Neural crest cell (in vitro differentiated cells): Measurements from ENCODE around the gene UGP2. TPM values are rescaled to one million over a fixed set of nuclear protein-coding genes. Genes with fewer than 3 reads are reported as not detected.

Source experiments
- DNase-seq: peaks from one replicate; pipeline ENCODE4 v3.0.0; 2021; ENCODE audit warnings: low read depth, mixed read lengths, low spot score
- H3K27ac Mint-ChIP-seq: one replicate; pipeline ENCODE4 v1.8.0; 2021; ENCODE audit warnings: mild to moderate bottlenecking, mixed read lengths; ENCODE audit not compliant: unreplicated experiment
- H3K27me3 Mint-ChIP-seq: 2 replicates; pipeline ENCODE4 v1.8.0; 2021; ENCODE audit warnings: low read depth, mild to moderate bottlenecking, mixed read lengths
- H3K36me3 Mint-ChIP-seq: 2 replicates; pipeline ENCODE4 v1.8.0; 2021; ENCODE audit warnings: low read depth, mild to moderate bottlenecking, mixed read lengths
- H3K4me1 Mint-ChIP-seq: 2 replicates; pipeline ENCODE4 v1.8.0; 2021; ENCODE audit warnings: mixed read lengths
- H3K4me3 Mint-ChIP-seq: one replicate; pipeline ENCODE4 v1.8.0; 2021; ENCODE audit warnings: mild to moderate bottlenecking, mixed read lengths
- H3K9me3 Mint-ChIP-seq: 2 replicates; pipeline ENCODE4 v1.8.0; 2021; ENCODE audit warnings: mixed read lengths
- CTCF ChIP-seq: fragments of 200-600 bp; sonication (generic); conservative IDR thresholded peaks from 2 replicates; pipeline ENCODE4 v1.5.0; 2021; ENCODE audit warnings: antibody characterized with exemption, mild to moderate bottlenecking
- total RNA-seq: library from RNA; stranded (reverse); gene quantifications from 2 replicates; pipeline ENCODE4 v1.2.1, GENCODE V29; 2021

UGP2 gene
- total RNA-seq, 1 donor from 2014 or later: 56.9 TPM

DNA sequence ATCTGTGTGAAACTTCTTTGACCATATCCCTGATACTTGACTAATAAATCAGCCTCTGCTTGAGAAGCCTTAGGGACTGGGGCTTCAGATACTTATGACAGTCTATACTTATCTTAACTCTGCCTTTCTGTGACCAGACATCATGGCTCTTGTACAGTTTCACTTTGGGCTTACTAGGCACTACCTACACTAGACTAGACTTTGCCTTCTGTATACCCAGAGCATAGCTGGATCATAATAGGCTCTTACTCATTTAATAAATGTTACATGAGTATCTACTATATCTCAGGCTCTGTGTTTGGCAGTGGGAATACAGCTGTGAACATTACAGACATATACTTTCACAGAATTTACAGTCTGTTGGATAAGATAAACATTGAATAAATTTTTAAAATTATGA, 9.0 kb downstream of the UGP2 start:
- TF ChIP-seq CTCF: no peak
- no peaks in the 10 kb centered on the region for H3K27me3 Mint-ChIP-seq
- no peak overlapping the region for H3K27ac Mint-ChIP-seq
- H3K4me3 Mint-ChIP-seq: no peak overlapping the region
- no peaks in the 10 kb centered on the region for H3K9me3 Mint-ChIP-seq
- no peaks in the 10 kb centered on the region for H3K36me3 Mint-ChIP-seq
- peaks cover 25% of the 10 kb centered on the region for H3K4me1 Mint-ChIP-seq
- no peak for DNase-seq

DNA sequence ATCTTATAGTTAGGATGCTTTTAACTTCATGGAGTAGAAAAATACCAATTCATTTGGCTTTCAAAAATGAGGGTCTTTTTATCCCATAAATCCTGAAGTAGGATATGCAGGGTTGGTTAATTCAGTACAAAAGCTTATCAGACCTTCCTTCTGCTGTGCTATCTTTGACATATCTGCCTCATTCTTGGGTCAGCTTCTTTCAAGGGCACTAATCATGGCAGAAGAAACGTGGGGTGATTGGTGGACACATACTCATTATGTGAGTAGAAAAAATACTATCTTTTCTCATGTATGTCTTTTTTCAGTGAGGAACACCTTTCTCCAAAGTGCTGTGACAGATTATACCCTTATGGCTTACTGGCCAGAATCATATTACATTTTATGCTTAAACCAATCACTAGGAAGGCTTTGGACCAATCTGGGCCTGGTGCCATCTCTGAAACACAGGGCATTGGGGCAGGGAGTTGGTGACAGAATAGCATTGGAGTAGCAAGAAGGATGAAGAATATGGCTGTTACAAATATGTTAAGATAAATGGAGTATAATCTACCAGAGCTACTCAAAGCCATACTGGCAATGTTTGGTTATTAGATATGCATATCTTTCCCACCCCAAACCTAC, 10.1 kb downstream of the UGP2 start:
- Mint-ChIP-seq H3K4me3 (no peak overlapping the region), H3K36me3 (no peaks in the 10 kb centered on the region), H3K27ac (no peak overlapping the region), H3K9me3 (no peaks in the 10 kb centered on the region), H3K4me1 (peaks cover 25% of the 10 kb centered on the region), H3K27me3 (no peaks in the 10 kb centered on the region)
- no peak for TF ChIP-seq CTCF
- DNase-seq: no peak

DNA sequence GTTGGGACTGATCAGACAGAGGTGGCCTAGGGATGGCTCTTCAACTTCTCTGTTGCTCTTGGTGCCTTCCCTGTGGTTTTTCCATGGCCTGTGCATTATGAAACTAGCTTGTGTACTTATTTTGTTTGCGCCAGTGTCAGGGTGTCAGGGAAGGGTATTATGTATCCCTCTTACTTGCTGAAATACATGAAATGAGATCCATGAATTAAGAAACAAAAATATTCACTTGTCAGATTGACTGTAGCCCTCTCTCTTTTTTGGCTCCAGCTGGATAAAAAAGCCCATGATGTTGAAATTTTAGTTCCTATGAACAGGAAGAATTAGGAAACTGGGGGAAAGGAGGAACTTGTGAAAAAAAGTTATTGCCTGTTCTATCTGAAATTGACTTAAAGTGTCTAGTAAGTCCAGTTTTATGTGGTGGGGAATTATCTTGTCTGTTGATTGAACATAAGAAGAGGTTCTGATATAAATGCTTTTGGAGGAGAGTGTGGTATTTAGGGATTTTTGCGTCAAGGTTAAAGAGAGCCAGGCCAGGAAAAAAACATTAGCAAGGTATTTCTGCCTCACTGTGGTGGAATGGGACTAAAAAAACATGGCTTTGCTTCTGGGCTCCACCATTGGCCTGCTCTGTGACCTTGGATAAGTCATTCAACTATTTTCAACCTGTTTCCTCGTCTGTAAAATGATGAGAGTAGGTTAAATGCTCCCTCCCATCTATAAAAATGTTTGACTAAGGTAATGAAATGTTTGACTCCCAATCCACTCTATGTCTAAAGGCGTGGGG, 12.0 kb downstream of the UGP2 start:
- no peak overlapping the region for H3K4me3 Mint-ChIP-seq
- peaks cover 7% of the 10 kb centered on the region for H3K36me3 Mint-ChIP-seq
- H3K27me3 Mint-ChIP-seq: no peaks in the 10 kb centered on the region
- TF ChIP-seq CTCF: no peak
- peaks cover 21% of the 10 kb centered on the region for H3K4me1 Mint-ChIP-seq
- H3K27ac Mint-ChIP-seq: peak overlapping the region; percentile 87
- H3K9me3 Mint-ChIP-seq: no peaks in the 10 kb centered on the region
- DNase-seq: no peak

GRCh38 chr2:63855418-63856302, 14.0 kb downstream of the UGP2 start:
- peaks cover 13% of the 10 kb centered on the region for H3K36me3 Mint-ChIP-seq

More at GRCh38 chr2:63855418-63856302, 14.0 kb downstream of the UGP2 start:
- Mint-ChIP-seq H3K4me1 (peaks cover 8% of the 10 kb centered on the region), H3K27me3 (no peaks in the 10 kb centered on the region), H3K4me3 (no peak overlapping the region), H3K27ac (no peak overlapping the region), H3K9me3 (no peaks in the 10 kb centered on the region)
- DNase-seq: no peak
- TF ChIP-seq CTCF: no peak
